ENCODE results near the gene POP7.

GRCh38 chr7:100730136-100730800 lies 24.3 kb downstream of the POP7 start:
- TF ChIP-seq CTCF (IDR thresholded peaks at IDR 0.05) (no peak), POLR2AphosphoS5 (IDR thresholded peaks at IDR 0.05) (no peak)

All from gastroesophageal sphincter (tissue), 3 donors.